A172 (cell line): ENCODE data around the gene SMIM38. TPM values are rescaled to one million over a fixed set of nuclear protein-coding genes. Genes with fewer than 3 reads are reported as not detected.

Experiments
- DNase-seq: peaks from one replicate; pipeline ENCODE4 v3.0.0-alpha.2; 2015; ENCODE audit warnings: low spot score
- total RNA-seq: library from RNA; depleted of rRNA; stranded (reverse); fragments of >200 nt; shearing (Covaris generic); gene quantifications from 2 replicates; pipeline ENCODE4 v1.2.3, GENCODE V29; 2014; rRNA removed

The SMIM38 gene
- 0.14 and 1.8 TPM in 2 replicates for total RNA-seq

DNA sequence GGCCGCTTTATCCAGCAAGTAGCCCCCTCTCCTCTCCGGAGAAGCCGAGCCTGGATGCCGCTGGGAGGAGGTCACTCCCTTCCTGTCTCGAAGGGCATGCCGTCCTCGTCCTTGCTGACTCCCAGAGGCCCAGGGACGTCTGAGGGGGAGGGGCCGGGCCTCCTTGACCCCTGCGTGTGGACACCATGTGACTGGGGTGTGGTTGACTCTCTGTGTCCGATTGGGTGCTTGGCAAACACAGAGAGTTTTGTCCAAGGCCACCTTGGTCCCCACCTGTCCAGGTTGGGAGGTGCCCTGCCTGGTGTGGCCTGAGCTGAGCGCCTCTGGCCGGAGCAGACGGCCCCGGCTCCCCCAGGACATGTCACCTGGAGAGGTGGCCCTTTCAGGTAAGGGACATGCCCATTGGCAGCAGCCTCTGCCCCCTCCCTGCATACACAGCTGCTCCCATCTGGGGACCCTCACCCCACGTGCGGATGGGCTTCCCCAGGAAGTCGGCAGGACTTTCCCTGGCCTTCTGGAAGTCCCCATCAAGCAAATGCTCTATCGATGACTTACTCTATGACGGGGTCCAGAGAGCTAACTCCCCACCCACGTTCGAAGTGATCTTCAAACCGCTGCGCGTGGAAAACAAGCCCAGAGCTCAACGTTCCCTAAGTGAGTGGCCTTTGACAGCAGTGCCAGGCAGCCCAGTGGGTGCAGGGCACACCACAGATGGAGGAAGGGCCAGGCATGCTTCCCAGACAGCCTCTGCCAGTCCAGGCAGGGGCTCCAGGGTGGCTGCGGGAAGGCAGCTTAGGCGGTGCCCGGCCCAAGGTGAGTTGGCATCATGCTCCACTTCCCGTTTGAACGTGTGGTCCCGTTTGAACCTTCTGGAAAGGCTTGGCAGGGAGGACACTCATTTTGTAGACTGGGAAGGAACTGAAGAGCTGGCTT, at the start of gene SMIM38:
TSS of gene SMIM38 (plus strand) at position 634 of the 933 bp plus-strand sequence. CDS start 1,912 bp downstream, outside the sequence.
- DNase-seq = no peak

DNA sequence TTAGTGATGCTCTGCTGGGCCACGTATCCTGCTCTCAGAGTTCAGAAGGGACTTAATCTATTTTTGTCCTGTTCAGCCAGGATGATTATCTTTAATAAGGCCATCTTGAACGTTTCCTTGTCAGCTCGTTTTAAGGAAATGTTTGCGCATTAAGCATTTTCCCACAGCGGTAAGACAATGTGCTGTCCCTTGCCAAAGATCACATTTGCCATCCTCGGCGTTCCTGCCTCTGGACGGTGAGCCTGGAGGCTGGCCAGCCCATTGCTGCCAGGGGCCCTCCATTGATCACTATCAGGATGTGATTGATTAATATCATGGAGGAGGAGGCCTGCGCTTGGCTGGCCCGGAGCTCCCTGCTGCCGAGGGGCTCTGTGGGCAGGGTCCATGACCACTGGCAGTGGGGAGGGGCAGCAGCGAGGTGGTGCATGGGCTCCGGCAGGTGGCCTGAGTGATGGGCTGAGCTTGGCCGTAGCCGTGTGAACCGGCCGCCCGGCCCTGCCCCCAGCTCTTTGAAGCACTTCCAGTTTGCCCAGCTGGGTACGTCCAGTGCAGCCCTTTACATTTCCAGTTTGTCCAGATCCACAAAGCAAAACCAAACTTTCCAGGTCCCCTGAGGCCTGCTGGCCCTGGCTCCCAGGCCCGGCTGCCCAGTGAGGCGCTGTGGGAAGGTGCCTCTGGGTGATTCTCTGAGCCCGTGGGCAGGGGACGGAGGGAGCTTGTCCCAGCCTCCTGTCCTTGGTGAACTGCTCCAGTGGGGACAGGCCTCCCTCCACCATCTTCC, 49.5 kb upstream of the SMIM38 start:
- DNase-seq = no peak

DNA sequence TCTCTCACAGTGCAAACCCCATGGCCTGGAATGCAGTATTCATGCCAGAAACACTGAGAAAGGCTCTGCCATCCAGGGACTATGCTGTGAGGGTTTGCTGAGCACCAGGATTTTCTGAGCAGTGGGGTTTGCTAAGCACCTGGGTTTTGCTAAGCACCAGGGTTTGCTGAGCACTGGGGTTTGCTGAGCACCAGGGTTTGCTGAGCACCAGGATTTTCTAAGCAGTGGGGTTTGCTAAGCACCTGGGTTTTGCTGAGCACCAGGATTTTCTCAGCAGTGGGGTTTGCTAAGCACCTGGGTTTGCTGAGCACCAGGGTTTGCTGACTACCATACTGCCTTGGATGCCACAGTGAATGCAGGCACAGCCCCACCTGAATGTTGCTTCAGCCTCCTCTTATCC, 48.3 kb upstream of the SMIM38 start:
- DNase-seq = no peak

DNA sequence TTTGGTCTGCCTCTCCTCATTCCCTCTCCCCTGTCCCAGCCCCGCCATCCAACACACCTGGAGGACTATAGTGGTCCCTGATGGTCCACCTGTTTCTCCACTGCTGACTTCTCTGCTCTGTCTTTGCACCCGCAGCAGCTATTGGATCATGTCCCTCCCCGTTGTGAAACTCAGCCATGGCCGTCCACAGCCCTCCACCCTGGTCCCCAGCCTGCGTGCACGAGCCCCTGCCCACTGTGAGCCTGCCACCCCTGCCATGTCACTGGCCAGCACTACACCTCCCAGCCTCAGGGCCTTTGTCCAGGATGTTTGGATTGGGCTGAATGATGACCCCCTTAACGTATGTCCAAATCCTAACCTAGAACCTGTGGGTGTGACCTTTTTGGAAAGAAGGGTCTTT, 47.7 kb upstream of the SMIM38 start:
- DNase-seq = no peak

DNA sequence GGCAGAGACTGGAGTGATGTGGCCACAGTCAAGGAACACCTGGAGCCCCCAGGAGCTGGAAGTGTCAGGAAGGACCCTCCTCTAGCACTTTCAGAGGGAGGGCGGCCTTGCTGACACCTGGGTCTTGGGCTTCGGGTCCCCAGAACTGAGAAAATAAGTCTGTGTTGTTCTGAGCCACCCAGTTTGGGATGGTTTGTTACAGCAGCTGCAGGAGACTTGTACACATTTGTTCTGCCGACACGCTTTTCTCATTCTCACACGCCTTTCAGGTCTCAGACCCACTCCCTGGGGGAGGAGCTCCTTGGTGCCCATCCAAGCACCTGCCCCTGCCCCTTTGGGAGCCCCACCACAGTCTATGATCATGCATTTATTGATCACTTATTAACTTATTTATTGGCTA, 47.2 kb upstream of the SMIM38 start:
- no peak for DNase-seq

DNA sequence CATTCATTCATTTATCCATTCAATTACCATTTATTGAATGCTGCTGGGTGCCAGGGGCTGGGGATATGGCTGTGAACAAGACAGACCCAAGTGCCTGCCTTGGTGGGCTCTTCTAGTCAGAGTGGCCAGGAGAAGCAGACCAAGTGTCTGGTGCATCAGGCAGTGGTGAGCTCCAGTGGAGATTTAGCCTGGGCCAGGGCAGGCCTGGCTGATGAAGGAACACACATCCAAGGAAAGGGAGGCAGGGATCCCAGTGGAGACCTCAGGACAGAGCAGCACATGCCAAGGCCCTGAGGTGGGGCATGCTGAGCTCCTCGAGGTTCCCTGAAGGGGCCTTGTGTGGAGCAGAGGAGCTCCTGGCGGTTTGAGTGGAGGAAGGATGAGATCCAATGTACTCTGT, 46.6 kb upstream of the SMIM38 start:
- no peak for DNase-seq

DNA sequence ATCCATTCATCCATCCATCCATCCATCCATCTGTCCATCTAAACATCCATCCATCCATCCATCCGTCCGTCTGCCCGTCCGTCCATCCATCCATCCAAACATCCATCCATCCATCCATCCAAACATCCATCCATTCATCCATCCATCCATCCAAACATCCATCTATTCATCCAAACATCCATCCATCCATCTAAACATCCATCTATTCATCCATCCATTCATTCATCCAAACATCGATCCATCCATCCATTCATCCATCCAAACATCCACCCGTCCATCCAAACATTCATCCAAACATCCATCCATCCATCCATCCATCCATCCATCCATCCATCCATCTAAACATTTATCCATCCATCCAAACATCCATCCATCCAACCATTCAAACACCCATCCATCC, 45.3 kb upstream of the SMIM38 start:
- no peak for DNase-seq

DNA sequence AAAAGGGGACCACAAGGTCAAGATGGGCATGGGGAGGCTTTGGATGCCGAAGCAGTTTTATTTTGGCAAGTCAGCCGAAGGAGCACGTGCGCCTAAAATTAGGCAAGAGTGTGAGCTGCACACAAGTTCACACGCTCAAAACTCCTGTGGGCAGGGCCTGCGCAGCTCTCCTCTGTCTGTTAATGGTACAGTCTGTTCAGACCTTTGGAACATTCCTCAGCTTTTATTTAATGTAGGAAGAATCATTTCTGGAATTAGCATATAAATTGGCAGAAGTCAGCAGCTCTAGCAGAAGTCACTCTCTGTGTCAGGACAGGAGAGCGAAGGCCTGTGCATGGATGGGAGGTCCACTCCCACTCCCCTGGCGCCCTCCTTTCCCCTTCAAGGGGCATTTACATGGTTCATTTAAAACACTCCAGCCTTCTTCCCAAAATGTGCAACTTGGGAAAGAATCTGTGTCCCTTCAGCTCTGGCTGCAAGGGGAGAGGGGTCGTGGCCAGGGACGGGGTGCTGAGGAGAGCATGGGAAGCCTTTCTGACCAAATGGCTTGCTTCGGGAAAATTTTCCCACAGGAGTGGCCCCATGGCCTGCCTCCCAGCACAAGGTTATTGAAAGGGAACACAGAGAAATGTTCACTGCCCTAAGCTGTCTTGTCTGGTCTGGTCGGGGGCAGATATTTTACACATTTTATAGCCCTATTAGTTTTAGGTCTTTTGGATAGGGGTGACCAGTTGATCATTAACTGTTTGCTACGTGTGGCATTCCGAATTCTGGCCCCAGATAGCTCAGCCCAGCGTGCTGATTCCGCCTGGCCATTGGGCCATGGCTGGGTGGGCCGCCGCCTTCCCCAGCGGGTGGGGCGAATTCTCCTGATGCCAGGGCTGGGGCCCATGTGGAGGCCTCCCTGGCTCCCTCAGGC, 43.9 kb upstream of the SMIM38 start:
- DNase-seq = no peak

DNA sequence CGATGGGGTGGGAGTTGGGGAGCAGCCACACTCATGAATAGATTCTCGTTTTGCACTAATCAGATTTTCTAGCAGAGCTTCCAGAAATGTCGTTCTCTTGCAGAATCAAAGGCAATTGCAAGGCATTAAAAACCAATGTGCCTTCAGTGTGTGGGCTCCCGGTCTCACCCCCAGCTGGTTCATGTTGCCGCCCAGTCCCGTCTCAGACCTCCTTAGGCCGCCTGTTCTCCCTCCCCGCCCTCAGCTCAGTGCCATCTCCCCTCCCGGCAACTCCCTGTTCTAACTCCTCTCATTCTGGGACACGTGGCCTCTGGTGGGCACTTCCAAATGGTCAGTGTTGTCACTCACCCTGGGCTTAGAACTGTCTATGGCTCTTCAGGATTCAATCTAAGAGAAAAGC, 42.5 kb upstream of the SMIM38 start:
- DNase-seq = no peak

DNA sequence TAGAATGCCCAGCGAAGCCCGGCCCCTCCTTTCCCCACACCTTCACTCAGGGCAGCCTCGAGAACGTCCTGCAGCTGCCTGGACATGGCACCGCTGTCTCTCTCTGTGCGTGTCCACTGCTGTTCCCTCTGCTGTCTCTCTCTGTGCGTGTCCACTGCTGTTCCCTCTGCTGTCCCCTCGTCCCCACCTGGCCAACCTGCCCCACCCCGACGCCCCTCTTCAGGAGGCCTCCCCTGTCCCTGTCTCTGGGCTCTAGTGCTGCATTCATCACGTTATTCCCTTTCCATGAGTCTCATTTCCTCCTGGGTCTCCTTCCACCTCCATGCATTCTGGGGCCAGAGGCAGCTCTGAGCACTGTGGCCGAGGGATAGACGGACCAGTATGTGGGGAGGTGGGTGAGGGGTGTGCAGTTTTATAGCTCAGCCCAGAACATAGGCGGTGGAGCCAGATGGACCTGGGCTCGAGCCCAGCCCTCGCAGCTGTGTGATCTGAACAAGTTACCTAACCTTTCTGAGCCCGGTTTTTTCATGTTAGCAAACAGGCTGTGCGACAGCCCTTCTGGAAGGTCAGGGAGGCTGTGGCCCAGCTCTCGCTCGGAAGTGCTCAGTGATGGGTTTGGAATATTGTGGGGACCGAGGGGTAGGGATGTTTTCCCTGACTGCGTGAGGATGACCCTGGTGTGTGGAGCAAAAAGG, 41.9 kb upstream of the SMIM38 start:
- no peak for DNase-seq

DNA sequence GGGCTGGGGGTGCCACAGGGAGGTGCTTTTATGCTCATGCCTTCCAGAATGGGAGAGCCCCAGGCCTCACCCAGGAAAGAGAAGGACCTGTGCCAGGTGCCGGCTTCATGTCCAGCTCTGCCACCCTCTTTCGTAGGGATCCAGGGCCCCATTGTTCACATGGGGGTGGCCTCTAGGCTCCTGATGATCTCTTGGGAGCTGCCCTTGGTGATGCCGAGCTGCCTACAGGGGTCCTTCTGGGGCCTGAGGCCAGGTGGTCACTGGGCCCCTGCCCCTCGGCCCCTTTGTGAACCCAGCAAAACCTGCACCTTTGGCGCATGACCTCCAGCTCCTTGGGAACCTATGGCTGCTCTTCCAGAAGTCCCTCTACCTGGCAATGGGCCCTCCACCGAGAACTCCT, 41.4 kb upstream of the SMIM38 start:
- no peak for DNase-seq

DNA sequence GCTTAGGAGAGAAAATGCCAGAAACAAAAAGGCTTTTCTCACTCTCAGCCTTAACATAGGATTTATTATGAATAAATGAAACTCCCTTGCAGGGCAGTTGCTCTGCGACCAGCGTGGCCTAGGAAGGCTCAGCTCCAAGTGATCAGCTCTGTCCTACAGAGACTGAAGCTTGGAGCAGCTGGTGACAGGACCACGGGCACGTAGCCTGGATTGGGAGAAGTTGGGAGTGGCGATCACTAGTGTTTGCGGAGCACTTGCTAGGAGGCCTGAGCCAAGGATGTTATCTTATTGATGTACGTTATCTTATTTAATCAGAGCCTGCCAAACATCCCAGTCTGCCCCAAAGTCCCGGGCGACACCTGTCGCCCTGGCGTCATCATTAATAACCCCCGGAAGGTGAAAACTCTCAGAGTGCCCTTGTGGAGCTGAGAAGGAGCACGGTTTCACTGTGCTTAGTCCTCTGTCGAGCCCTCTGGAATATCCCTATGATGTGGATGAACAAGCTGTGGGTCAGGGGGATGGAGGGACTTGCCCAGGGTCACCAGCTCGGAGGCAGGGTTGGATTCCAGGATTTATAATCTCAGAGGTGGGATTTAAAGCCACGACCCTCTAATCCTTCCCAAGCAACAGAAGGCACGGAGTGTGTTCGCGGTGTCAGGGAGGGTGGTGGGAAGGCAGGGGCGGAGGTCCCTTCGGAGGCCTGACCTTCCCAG, 40.8 kb upstream of the SMIM38 start:
- no peak for DNase-seq

DNA sequence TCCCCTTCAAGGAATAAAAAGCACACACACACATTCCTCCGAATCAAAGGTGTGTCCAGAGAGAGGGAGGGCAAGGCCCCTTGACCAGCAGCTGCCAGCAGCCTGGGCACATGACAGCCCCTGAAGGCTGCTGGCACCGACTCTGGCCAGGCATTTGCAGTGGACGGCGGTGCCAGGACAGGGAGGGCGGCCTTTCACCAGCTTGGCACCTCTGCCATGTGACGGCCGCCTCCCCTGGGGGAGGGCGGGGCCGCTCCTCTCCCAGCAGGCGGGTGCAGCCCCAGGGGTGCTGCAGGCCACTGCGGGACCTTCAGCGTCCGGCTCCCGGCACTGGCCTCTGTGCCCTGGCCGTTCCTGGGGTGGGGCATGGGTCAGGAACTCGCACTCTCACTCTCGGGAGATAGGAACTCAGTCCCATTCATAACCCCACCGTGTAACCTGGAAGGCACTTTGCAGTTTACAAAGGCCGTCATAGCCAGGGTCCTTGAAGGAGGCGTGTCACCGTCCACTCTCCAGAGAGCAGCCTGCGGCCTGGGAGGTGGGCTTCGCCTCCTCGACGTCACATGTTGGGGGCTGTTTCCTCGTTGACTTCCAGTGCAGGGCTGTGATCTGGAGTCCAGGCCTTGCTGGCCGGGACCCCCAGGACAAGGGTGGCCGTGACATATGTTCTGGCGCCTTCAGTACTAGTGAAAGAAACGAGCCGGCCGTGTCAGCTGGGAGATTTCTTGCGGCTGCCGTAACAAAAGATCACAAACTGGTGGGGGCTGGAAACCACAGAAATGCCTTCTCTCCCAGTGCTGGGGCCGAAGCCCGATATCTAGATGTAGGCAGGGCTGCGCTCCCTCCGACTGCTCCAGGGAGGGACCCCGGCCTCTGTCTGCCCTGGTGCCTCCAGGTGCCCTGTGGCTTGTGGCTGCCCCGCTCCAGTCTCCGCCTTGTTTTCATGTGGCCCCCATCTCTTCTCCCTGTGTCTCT, 39.9 kb upstream of the SMIM38 start:
- DNase-seq = peak; percentile 54

DNA sequence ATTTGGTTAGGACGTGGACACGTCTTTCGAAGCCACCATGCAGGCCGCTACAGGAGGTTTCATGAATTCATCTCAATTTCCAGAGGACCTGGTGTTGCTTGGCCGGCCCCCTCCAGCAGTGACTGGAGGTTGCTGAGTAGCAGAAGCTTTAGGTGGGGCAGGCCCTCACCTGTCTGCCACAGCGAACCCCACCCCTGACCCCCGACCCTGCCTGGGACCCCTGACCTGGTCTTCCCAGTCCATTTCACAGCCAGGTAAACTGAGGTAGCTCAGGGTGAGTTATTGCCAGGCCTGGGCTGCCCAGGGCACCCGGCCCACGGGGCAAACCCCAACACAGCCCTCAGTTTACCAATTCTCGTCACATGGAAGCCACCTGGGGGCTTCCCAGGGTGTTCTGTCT, 39.1 kb upstream of the SMIM38 start:
- no peak for DNase-seq

DNA sequence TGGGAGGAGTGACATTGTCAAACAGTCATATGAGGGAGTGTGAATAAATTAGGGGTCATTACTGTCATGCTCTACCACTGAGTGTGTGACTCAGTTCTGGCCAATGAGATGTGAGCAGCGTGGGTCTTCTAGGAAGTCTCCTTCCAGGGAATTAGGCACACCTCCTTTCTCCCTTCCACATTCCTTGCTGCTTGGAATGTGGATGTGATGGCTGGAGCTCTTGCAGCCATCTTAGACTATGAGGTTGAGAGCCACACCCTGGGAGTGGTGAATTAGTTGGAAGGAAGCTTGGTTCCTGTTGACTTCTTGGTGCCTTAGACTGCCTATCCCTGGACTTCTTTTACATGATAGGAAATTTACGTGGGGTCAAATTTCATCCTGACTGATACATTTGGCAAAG, 36.5 kb upstream of the SMIM38 start:
- no peak for DNase-seq

DNA sequence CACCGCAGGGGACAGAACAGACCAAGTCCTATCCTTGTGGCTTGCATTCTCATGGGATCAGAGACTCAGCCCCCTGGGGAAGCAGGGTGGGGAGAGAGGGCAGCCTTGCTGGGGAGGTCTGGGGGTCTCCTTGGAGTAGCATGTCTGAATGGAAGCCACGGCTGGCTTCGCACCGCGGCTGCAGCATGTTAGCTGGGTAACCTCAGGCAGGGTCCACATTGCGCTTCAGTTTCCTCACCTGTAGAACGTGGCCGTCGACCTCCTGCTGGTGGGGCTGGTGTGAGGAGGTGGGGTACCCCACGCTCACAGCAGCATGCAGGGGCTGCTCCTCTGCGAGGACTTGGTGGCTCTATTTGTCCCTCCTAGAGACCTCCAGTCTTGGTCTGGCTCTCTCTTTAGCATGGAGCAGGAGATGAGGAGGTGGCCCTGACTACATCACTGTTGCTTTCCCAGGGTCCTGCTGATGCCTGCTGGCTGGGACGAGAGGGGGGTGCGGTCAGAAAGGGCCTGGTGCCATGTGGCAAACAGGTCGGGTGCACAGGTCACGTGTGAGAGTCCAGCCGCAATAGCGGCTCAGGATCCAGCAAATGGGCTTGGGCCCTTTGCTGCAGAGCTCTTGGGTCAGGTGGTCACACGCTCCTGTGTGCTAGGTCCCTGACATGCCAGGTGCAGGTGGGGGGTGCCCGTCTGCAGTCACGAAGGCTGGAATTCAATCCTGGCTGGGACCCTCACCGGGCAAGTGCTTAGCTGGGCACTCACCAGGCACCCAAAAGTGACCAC, 35.4 kb upstream of the SMIM38 start:
- no peak for DNase-seq

DNA sequence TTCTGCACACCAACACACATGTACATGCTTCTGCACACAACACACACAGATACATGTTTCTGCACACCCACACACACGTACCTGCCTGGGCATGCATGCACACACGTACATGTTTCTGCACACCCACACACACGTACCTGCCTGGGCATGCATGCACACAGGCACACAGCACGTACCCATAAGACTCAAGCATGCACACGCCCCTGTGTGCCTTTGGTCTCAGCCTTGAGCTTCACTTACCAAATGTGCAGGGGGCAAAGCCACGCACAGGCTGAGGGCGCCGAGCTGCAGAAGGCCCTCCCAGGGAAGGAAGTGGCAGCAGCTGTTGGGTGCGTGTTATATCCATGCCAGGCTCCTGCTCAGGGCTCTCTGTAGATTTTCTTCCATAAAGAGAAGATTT, 34.7 kb upstream of the SMIM38 start:
- no peak for DNase-seq

DNA sequence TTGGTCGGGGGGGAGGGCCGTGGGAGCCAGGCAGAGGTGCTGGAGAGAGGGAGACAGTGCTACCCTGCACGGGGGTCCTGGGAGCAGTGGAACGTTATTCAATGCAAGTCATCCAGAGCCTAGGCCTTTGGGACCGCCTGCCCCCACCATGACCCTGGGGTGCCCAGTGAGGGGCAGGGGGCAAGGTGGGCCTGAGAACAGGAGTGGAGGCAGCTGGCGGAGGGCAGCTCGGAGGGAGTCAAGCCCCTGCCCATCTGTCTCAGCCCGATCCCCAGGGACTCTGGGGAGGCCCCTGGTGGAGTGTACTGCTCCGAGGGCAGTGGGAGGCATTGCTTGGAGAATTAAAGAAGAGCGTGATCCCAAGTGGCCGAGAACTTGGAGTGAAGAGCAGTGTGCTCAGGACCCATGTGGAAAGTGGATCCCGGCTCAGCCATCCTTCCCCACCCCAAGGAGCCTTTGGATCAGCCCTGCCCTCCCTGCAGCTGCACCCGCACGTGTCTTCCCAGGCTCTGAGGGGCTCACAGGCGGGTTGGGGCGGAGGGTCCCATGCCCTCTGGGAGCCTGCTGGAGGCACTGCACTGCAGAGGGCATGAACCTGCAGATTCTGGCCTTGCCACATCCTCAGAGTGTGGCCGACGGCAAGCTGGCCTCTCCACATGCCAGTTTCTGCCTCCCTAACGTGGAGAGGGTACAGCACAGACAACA, 34.0 kb upstream of the SMIM38 start:
- DNase-seq = no peak
